ENCODE data around the gene ASGR1. TPM values are rescaled to one million over a fixed set of nuclear protein-coding genes. Genes with fewer than 3 reads are reported as not detected.
"Not testable (repeated sequence)": the region's sequence is repeated elsewhere in the genome, so short reads cannot be mapped to it uniquely, and the experiment has no call there.

ASGR1 gene
- total RNA-seq, 1 donor from 2014 or later, result 5.4 TPM

GRCh38 chr17:7129311-7129710, 49.9 kb downstream of the ASGR1 start:
- no peak for DNase-seq (ENCODE audit: extremely low read depth, low read depth, low spot score)

DNA sequence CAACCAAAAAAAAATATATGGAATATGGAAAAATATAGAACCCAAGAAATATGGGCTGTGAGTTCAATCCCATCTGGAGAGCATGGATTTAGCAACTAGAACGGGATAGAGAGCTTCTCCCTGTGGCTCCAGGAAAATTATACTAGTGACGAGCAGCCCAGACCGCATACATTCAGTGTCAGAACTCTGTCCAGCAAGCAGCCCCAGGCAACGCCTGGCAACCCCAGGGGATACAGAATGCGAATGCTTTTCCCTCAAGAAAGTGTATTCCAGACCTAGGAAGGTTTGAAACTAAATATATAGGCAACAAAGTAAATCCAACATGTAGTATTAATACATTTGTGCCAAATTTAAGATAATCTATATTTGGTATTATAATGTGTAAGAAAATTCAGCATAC, 51.0 kb downstream of the ASGR1 start:
- no peak for DNase-seq (ENCODE audit: extremely low read depth, low read depth, low spot score)

DNA sequence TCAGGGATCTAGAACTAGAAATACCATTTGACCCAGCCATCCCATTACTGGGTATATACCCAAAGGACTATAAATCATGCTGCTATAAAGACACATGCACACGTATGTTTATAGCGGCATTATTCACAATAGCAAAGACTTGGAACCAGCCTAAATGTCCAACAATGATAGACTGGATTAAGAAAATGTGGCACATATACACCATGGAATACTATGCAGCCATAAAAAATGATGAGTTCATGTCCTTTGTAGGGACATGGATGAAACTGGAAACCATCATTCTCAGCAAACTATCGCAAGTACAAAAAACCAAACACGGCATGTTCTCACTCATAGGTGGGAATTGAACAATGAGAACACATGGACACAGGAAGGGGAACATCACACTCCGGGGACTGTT, 51.7 kb downstream of the ASGR1 start:
- not testable (repeated sequence) for DNase-seq (ENCODE audit: extremely low read depth, low read depth, low spot score)

GRCh38 chr17:7126386-7126785, 52.8 kb downstream of the ASGR1 start:
- DNase-seq (ENCODE audit: extremely low read depth, low read depth, low spot score), result not testable (repeated sequence)

DNA sequence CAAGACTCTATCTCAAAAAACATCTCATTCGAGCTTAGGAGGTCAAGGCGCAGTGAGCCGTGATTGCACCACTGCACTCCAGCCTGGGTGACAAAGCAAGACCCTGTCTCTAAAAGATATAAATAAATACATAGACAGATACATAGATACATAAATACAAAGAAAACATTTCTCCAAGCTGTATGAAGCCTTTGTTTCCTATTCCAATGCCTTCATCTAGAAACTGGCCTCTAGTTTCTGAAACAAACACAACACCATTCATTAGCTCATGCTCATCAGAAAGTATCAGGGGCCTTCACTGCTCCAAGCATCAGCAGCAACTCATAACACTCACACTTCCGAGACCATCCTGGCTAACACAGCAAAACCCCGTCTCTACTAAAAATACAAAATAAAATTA, 54.2 kb downstream of the ASGR1 start:
- DNase-seq (ENCODE audit: extremely low read depth, low read depth, low spot score), result no peak

DNA sequence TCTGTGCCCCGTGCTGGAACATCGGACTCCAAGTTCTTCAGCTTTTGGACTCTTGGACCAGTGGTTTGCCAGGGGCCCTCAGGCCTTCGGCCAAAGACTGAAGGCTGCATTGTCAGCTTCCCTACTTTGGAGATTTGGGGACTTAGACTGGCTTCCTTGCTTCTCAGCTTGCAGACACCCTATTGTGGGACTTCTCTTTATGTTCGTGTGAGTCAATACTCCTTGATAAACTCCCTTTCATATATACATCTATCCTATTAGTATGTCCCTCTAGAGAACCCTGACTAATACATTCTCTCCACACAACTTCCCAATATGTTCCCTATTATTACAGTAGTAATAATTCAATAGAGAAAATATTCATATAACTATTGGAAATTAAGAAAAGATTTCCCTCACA, 55.3 kb downstream of the ASGR1 start:
- no peak for DNase-seq (ENCODE audit: extremely low read depth, low read depth, low spot score)

Other genes starting within 250 kb of the ASGR1 start
- gene ALOX12, start 183.3 kb downstream of the ASGR1 start, total RNA-seq, result not detected in 2 replicates
- gene RNASEK, start 166.7 kb downstream of the ASGR1 start, total RNA-seq, result 459 and 493 TPM in 2 replicates
- 120 and 180 TPM in 2 replicates for gene BCL6B, start 156.3 kb downstream of the ASGR1 start, total RNA-seq
- 6.6 and 7.9 TPM in 2 replicates for gene SLC16A13, start 143.4 kb downstream of the ASGR1 start, total RNA-seq
- gene SLC16A11, start 135.3 kb downstream of the ASGR1 start, total RNA-seq, result 0.12 and 0.44 TPM in 2 replicates
- gene CLEC10A, start 99.1 kb downstream of the ASGR1 start, total RNA-seq, result not detected in 2 replicates
- not detected in 2 replicates for gene ASGR2, start 64.5 kb downstream of the ASGR1 start, total RNA-seq
- gene DLG4, start 40.5 kb upstream of the ASGR1 start, total RNA-seq, result 10.8 and 22.3 TPM in 2 replicates
- 252 and 369 TPM in 2 replicates for gene ACADVL, start 40.6 kb upstream of the ASGR1 start, total RNA-seq
- 36.9 and 41.6 TPM in 2 replicates for gene DVL2, start 55.1 kb upstream of the ASGR1 start, total RNA-seq
- gene PHF23, start 60.1 kb upstream of the ASGR1 start, total RNA-seq, result 42.9 and 53.0 TPM in 2 replicates
- 548 and 565 TPM in 2 replicates for gene GABARAP, start 63.1 kb upstream of the ASGR1 start, total RNA-seq
- 55.4 and 73.5 TPM in 2 replicates for gene CTDNEP1, start 72.4 kb upstream of the ASGR1 start, total RNA-seq
- 27.5 and 27.7 TPM in 2 replicates for gene ELP5, start 72.8 kb upstream of the ASGR1 start, total RNA-seq
- gene CLDN7, start 83.1 kb upstream of the ASGR1 start, total RNA-seq, result 1.9 and 2.1 TPM in 2 replicates
- not detected in 2 replicates for gene SLC2A4, start 102.3 kb upstream of the ASGR1 start, total RNA-seq
- gene YBX2, start 115.3 kb upstream of the ASGR1 start, total RNA-seq, result not detected in 2 replicates
- gene EIF5A, start 128.3 kb upstream of the ASGR1 start, total RNA-seq, result 432 and 433 TPM in 2 replicates
- gene GPS2, start 136.0 kb upstream of the ASGR1 start, total RNA-seq, result 48.2 and 64.6 TPM in 2 replicates
- 15.5 and 16.4 TPM in 2 replicates for gene NEURL4, start 150.0 kb upstream of the ASGR1 start, total RNA-seq
- 53.1 TPM in 1 of 2 replicates, not detected in the other for gene ACAP1, start 157.2 kb upstream of the ASGR1 start, total RNA-seq
- 7.1 and 8.5 TPM in 2 replicates for gene KCTD11, start 172.8 kb upstream of the ASGR1 start, total RNA-seq
- not detected in 2 replicates for gene TMEM95, start 175.8 kb upstream of the ASGR1 start, total RNA-seq
- gene TNK1, start 201.7 kb upstream of the ASGR1 start, total RNA-seq, result 0.19 and 0.23 TPM in 2 replicates
- 74.1 and 82.8 TPM in 2 replicates for gene PLSCR3, start 215.2 kb upstream of the ASGR1 start, total RNA-seq
- gene TMEM256, start 224.7 kb upstream of the ASGR1 start, total RNA-seq, result 56.7 and 73.7 TPM in 2 replicates
- gene NLGN2, start 228.5 kb upstream of the ASGR1 start, total RNA-seq, result 15.7 and 21.7 TPM in 2 replicates
- gene SPEM1, start 241.0 kb upstream of the ASGR1 start, total RNA-seq, result not detected in 2 replicates
- gene SPEM2, start 246.2 kb upstream of the ASGR1 start, total RNA-seq, result not detected in 2 replicates
- not detected in 2 replicates for gene SPEM3, start 249.5 kb upstream of the ASGR1 start, total RNA-seq